ENCODE results near the gene C1orf159. TPM values are rescaled to one million over a fixed set of nuclear protein-coding genes. Genes with fewer than 3 reads are reported as not detected.

The C1orf159 gene
- total and polyA plus RNA-seq, 2 of the 8 experiments (the other 6 are each of a cell fraction or from before 2014, with no cell fraction given), result 10.0 to 10.9 TPM

GRCh38 chr1:1040004-1040991 lies 75.6 kb downstream of the C1orf159 start (continued):
- TF ChIP-seq SRF (IDR thresholded peaks at IDR 0.05; ENCODE audit: low read depth, low read length) (no peak), MAX (IDR thresholded peaks at IDR 0.05) (peak; percentile 57; the same call in 1 of the 2 replicates), CBX5 (IDR thresholded peaks at IDR 0.05; ENCODE audit: low read depth, low read length) (no peak), CEBPB (IDR thresholded peaks at IDR 0.05; ENCODE audit: low read depth, low read length) (no peak), SP2 (IDR thresholded peaks at IDR 0.05; ENCODE audit: low read length) (no peak), JUN (IDR thresholded peaks at IDR 0.05; ENCODE audit: low read depth, low read length) (no peak), ATF2 (IDR thresholded peaks at IDR 0.05; ENCODE audit: low read length) (no peak), CREB1 (IDR thresholded peaks at IDR 0.05) (peak; percentile 22; the same call in 1 of the 2 replicates), EGR1 (IDR thresholded peaks at IDR 0.05; ENCODE audit: borderline replicate concordance, low read depth, low read length) (no peak), CHD2 (IDR thresholded peaks at IDR 0.05; ENCODE audit: low read length) (no peak), SIRT6 (IDR thresholded peaks at IDR 0.05; ENCODE audit: low read length) (no peak), SIN3A (conservative IDR thresholded peaks at IDR 0.05 in 1 of 2, IDR thresholded peaks at IDR 0.05 in 1 of 2; ENCODE audit: low read depth in 1 of 2, low read length in 2 of 2) (no peak), GABPA (IDR thresholded peaks at IDR 0.05; ENCODE audit: borderline replicate concordance, insufficient read depth, low read length) (peak; percentile 57; the same call in 1 of the 2 replicates), JUND (IDR thresholded peaks at IDR 0.05; ENCODE audit: low read length) (no peak), ASH2L (IDR thresholded peaks at IDR 0.05; ENCODE audit: low read length) (peak; percentile 25), GTF2F1 (IDR thresholded peaks at IDR 0.05; ENCODE audit: borderline replicate concordance, low read depth, low read length) (no peak), USF2 (IDR thresholded peaks at IDR 0.05; ENCODE audit: low read length) (no peak), BCL11A (IDR thresholded peaks at IDR 0.05; ENCODE audit: low read depth in 2 of 2, low read length in 2 of 2) (no peak), POLR2A (IDR thresholded peaks at IDR 0.05; ENCODE audit: control extremely low read depth in 1 of 2, low read depth in 2 of 2, low read length in 2 of 2) (no peak), KDM5A (IDR thresholded peaks at IDR 0.05; ENCODE audit: low read length) (no peak), SP1 (IDR thresholded peaks at IDR 0.05; ENCODE audit: low read depth, low read length) (no peak), TBP (IDR thresholded peaks at IDR 0.05; ENCODE audit: low read depth, low read length) (0 out of 2 replicates have a peak, but pooled peaks have one; percentile 19)

Measured in H1 (cell line).